ENCODE results near the gene CNKSR1.

GRCh38 chr1:26132834-26133167 lies 44.5 kb upstream of the CNKSR1 start:
- TF ChIP-seq CTCF (IDR thresholded peaks at IDR 0.05) (no peak), POLR2A (IDR thresholded peaks at IDR 0.05) (no peak)

Data from lower leg skin (tissue), 3 donors.